Epithelial cell of proximal tubule (primary cell): Measurements from ENCODE around the gene CITED2. TPM values are rescaled to one million over a fixed set of nuclear protein-coding genes. Genes with fewer than 3 reads are reported as not detected.

Source experiments
- DNase-seq: peaks from one replicate; pipeline ENCODE4 v3.0.0-alpha.2; 2011; ENCODE audit warnings: low read depth
- H3K4me3 ChIP-seq: 2 replicates; pipeline ENCODE4 v1.5.1; 2011; ENCODE audit warnings: low read depth, mild to moderate bottlenecking, low read length
- CTCF ChIP-seq: conservative IDR thresholded peaks from 2 replicates; pipeline ENCODE4 v1.5.1; 2012; ENCODE audit warnings: low read depth, mild to moderate bottlenecking, low read length
- total RNA-seq: library from RNA; depleted of rRNA; stranded (reverse); fragments of >200 nt; gene quantifications from 2 replicates; pipeline ENCODE4 v1.2.3, GENCODE V29; 2015

CITED2 gene
- total RNA-seq, 1 donor from 2014 or later = 56.1 TPM

GRCh38 chr6:139375226-139376016, 973 bp upstream of the CITED2 start:
- peak; percentile 89 for DNase-seq
- peak; percentile 21 for TF ChIP-seq CTCF
- peak overlapping the region; percentile 88 for H3K4me3 ChIP-seq

- H3K4me3 ChIP-seq = peak overlapping the region; percentile 88
- no peak for DNase-seq
- TF ChIP-seq CTCF = peak; percentile 1
Observed at GRCh38 chr6:139373928-139374356, 506 bp downstream of the CITED2 start.

GRCh38 chr6:139373154-139373927, 1.1 kb downstream of the CITED2 start:
- no peak for TF ChIP-seq CTCF
- DNase-seq = no peak
- H3K4me3 ChIP-seq = peak overlapping the region; percentile 88

GRCh38 chr6:139372326-139373153, 1.9 kb downstream of the CITED2 start:
- peak overlapping the region; percentile 88 for H3K4me3 ChIP-seq
- no peak for DNase-seq
- TF ChIP-seq CTCF = no peak

GRCh38 chr6:139371421-139372203, 2.8 kb downstream of the CITED2 start:
- no peak for TF ChIP-seq CTCF
- H3K4me3 ChIP-seq = peak overlapping the region; percentile 88
- DNase-seq = peak; percentile 40

GRCh38 chr6:139370999-139371345, 3.5 kb downstream of the CITED2 start:
- peak overlapping the region; percentile 88 for H3K4me3 ChIP-seq
- no peak for DNase-seq
- TF ChIP-seq CTCF = no peak
